OCI-LY7 (cell line): Measurements from ENCODE around the gene KIF4B.

Experiments used
- EZH2phosphoT487 ChIP-seq: fragments of 200-600 bp; sonication (generic); IDR thresholded peaks from 2 replicates; pipeline ENCODE4 v1.6.1; 2018; ENCODE audit warnings: low read depth, borderline replicate concordance, mild to moderate bottlenecking, mixed run types, antibody characterized with exemption, low read length, moderate library complexity, mixed read lengths
- TF ChIP-seq, protein P1 (sequence below): fragments of 200-600 bp; sonication (generic); conservative IDR thresholded peaks from 2 replicates; pipeline ENCODE4 v1.5.1; 2014; ENCODE audit warnings: mild to moderate bottlenecking, antibody characterized with exemption, low read length, moderate library complexity, mixed read lengths

DNA sequence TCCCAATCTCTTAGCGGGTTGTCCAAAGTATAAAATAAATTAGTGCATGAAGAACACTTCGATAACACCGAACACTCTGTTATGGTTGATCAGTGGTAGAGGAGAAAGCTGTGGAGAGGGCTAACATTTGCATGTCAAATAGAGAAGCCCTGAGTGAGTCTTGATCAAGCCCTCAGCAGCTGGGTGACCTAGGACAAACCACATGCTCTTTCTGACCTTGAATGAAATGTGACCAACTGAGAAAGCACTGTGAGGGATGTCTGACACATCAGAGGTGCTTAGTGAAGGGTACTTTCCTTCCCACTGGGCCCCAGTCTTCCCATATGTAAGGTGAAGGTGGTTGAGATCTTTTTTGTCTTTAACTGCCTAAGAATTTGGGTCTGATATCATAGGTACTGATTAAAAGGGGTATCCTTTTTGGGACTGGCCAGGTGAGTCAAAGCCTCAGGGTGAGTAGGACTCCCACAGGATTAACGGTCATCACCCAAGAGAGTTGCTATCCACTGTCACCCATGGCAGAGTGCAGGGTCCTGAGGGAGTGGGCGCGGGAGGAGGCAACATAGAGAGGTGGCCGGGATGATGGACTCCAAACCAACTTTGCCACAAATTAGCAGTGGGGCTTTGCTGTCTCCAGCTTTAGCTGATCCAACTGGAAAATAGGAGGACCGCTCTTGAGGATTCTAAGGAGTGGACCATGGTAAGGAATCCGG, 53.5 kb downstream of the KIF4B start:
- TF ChIP-seq, protein P1, sequence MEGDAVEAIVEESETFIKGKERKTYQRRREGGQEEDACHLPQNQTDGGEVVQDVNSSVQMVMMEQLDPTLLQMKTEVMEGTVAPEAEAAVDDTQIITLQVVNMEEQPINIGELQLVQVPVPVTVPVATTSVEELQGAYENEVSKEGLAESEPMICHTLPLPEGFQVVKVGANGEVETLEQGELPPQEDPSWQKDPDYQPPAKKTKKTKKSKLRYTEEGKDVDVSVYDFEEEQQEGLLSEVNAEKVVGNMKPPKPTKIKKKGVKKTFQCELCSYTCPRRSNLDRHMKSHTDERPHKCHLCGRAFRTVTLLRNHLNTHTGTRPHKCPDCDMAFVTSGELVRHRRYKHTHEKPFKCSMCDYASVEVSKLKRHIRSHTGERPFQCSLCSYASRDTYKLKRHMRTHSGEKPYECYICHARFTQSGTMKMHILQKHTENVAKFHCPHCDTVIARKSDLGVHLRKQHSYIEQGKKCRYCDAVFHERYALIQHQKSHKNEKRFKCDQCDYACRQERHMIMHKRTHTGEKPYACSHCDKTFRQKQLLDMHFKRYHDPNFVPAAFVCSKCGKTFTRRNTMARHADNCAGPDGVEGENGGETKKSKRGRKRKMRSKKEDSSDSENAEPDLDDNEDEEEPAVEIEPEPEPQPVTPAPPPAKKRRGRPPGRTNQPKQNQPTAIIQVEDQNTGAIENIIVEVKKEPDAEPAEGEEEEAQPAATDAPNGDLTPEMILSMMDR = no peak
- no peak for TF ChIP-seq EZH2phosphoT487
